ENCODE measurements around the gene SHROOM2. TPM values are rescaled to one million over a fixed set of nuclear protein-coding genes. Genes with fewer than 3 reads are reported as not detected.

Gene SHROOM2
- total RNA-seq, 1 donor from 2014 or later, result 5.5 TPM

DNA sequence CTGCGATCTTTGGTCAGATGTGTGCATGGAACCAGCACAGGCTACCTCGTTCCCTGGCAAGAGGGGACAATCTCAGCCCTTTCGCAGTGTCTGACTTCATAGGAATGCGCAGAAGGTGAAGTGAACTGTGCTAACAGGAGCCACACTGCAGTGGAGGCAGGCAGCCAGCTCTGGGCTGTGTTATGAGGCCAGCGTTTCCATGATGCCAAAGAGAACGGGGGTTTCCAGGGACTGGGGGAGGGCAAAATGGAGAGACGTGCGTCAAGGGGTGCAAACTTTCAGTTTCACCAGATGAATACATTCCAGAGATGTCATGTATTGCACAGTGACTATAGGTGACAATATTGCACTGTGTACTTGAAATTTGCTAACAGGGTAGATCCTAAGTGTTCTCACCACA, 211.3 kb downstream of the SHROOM2 start:
- no peak for DNase-seq (ENCODE audit: low read depth)

Other genes with a start within 250 kb of the SHROOM2 start
- gene GPR143, start 20.6 kb upstream of the SHROOM2 start, total RNA-seq, result not detected in 2 replicates
- gene CLDN34, start 180.9 kb downstream of the SHROOM2 start, total RNA-seq, result not detected in 2 replicates

All from myocyte (in vitro differentiated cells).